CD4-positive, alpha-beta T cell treated with Interferon alpha-2 for 1 hour (primary cell): Measurements from ENCODE around the gene CA7.

Experiments
- DNase-seq, 2 donors: peaks; one replicate each; pipeline ENCODE4 v3.0.0-alpha.2; 2020 to 2022

CA7 gene

DNA sequence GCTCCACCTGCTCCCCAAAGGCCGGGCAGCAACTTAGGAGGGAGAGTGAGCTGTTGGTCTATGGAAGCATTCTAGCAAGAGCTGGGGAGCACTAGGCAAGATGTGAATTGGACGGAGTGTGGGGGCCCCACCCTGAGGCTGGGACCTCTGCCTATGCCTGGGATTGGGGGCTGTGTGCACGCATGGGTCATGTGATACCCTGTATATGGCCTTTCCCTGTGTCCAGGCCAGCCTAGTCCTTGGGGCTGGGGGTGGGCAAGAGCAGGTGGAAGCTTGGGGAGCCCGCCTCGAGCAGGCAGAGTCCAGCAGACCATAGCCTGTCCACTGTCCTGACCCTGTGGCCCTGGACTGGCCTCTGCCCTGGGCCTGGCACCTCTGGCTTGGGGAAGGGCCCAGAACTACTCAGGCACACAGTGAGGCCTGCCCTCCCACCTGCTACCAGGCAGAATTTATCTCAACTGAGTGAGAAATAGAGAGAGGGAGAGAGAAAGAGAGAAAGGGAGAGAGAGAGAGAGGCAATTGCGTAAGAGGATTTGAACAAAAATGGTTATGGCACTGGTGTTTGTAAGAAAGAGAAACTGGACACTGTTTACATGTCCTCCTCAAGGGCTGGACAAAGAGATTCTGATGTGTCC is 55.2 kb downstream of the CA7 start:
- DNase-seq: no peak

DNA sequence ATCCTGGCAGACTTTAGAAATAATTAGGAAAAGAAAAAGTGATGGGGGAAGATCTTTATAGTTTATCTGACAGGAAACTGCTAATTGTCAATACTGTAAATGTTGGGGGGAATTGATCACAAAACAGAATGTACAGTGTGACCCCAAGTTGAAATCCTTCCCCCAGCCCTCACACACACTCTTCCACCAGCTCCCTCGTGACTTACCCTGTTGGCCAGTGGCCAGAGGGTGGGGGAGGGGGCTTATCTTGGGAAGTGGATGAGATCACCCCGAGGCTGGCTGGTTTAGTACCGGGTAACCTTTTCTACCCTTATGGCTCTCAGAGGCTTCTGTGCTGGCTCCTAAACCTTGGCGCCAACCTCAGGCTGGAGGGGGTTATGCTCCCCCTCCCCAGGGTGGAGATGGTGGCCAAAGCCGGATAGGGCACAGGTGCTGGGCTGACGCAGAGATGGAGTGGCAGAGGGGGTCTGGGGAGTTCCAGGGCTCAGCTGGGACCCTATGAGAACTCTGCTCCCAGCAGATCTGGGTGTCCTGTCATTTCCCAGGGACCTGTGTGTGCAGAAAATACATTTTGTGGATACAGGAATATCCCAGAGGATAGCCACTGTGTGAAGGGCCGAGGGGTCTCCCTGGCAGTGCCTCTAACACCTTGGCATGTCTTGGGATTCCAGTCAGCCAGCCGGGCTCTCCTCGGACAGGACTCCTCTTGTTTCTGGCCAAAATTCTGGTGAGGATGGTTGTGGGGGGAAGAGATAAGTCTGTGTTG is 55.9 kb downstream of the CA7 start:
- no peak for DNase-seq

DNA sequence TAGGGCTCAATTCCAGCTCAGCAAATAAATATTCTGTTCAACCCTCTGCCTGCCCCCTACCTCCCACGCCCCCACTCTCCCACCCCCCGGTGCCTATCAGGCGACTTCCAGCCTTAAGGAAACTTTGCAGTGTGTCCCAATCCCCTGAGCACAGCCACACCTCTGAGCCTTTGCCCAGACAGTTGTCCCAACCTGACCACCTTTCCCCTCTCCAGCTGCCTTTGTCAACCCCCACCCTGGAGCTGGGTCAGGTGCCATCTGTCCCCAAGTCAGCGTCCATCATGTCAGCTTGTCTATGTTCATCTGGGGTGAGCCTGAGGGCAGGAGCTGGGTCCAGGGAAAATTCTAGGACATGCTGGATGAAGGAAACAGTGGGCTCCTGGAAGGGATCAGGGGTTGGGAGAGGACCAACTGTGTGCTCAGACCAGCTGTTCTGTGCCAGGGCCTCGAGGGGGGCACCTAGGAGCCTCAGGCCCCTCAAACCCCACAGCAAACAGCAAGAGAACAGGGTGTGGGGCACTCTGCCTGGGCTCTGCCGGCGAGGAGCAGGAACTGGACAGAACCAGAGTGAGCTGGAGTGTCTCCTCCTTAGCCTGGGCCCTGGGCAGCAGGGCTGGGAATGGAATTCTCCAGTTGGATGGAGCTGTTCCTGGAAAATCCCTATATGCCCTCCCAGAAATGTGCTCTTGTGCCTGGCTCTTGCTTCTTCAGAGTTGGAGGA is 56.7 kb downstream of the CA7 start:
- DNase-seq: no peak

DNA sequence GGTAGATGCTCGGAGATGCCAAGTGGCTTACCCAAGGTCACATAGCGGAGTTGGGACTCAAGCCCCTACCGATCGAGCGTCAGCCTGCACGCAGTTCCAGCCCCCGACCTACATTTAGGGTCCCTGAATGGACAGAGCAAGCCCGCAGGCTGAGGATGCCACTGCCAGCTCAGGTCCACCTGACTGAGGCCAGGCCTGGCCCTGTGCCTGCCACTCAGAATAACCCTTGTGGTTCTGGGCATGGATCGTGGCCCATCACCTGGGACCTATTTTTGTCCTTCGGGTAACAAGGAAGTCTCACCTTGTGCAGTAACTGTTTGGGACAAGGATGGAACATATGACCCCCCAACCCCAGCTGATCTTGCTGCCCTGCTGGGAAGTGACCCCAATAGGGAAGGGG is 57.4 kb downstream of the CA7 start:
- no peak for DNase-seq

DNA sequence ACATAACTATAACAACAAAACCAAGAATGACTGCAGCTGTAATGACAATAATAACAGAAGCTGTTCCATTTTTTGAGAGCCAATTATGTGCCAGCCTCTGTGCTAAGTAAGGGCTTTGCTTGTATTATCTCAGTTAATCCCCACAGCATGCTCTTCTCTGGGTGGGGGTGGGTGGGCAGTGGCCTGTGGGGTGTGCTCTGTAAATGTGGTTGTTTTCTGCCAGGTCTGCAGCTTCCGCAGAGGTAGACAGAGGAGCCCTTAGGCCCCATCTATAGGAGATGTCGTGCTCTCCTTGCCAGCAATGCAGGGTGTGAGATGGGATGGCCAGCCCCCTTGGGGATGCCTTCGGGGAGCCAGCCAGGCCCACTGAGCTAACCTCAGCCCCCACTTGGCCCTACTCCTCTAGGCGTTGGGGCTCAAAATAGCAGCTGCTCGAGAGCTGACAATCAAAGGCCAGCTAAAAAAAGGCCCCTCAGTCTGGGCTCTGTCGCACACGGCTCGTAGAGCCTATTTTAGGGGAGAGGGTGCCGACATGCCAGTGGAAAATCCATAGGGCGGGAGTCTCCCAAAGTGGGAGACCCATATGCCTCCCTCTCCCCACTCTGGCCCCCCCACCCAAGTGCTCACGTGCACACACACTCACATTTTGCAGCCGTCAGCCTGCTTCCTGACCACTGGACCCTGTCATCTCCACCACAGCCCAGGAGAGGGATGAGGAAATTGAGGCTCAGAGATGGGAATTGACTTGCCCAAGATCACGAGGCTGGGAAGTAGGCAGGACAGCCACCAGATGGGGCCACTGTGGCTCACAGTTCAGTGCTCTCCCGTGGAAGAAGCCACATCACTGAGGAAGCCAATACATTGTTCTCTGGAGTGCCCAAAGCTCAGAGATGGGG is 58.7 kb downstream of the CA7 start:
- no peak for DNase-seq
